ENCODE measurements around the gene C1QL3. TPM values are rescaled to one million over a fixed set of nuclear protein-coding genes. Genes with fewer than 3 reads are reported as not detected.

Gene C1QL3
- total RNA-seq, 1 donor from 2014 or later: 1.00 TPM

- H4K20me1 ChIP-seq (ENCODE audit: insufficient read depth, low read length): no peaks in the 10 kb centered on the region
- H3K4me3 ChIP-seq (ENCODE audit: insufficient read depth, low read depth, low read length): no peak overlapping the region
- H3K9me3 Mint-ChIP-seq (ENCODE audit: unreplicated experiment): no peaks in the 10 kb centered on the region
- H3K4me1 Mint-ChIP-seq (ENCODE audit: low read depth, unreplicated experiment): no peaks in the 10 kb centered on the region
- TF ChIP-seq EZH2 (IDR thresholded peaks at IDR 0.05; ENCODE audit: insufficient read depth, low read length) (no peak), CTCF (IDR thresholded peaks at IDR 0.05; ENCODE audit: insufficient read depth, low read depth, low read length) (no peak)
- H3K36me3 Mint-ChIP-seq (ENCODE audit: low read depth, unreplicated experiment): no peaks in the 10 kb centered on the region
- DNase-seq (ENCODE audit: low read depth) (no peak), FAIRE-seq (no peak)
- no peak overlapping the region for H3K27ac ChIP-seq (ENCODE audit: low read depth, low read length)
- no peak overlapping the region for H3K9ac ChIP-seq (ENCODE audit: low read length)
- H3K36me3 ChIP-seq (ENCODE audit: insufficient read depth, low read length): no peaks in the 10 kb centered on the region
- H3K4me2 ChIP-seq (ENCODE audit: low read length): no peak overlapping the region
- H3K9me3 ChIP-seq (ENCODE audit: insufficient read depth, low read depth, low read length): no peaks in the 10 kb centered on the region
- H3K27me3 ChIP-seq (ENCODE audit: insufficient read depth, low read length): no peaks in the 10 kb centered on the region
- H3K4me1 ChIP-seq (ENCODE audit: insufficient read depth, low read length): no peaks in the 10 kb centered on the region
- no peaks in the 10 kb centered on the region for H3K79me2 ChIP-seq (ENCODE audit: insufficient read depth, low read length)
- no peak overlapping the region for H3K4me3 Mint-ChIP-seq (ENCODE audit: unreplicated experiment)
- no peaks in the 10 kb centered on the region for H3K27me3 Mint-ChIP-seq (ENCODE audit: low read depth, unreplicated experiment)
- H3K27ac Mint-ChIP-seq (ENCODE audit: unreplicated experiment): no peak overlapping the region
- H2AFZ ChIP-seq (ENCODE audit: low read depth, low read length): no peak overlapping the region
Measured at GRCh38 chr10:16472828-16473227, 48.9 kb downstream of the C1QL3 start.

GRCh38 chr10:16470747-16471146 is 50.9 kb downstream of the C1QL3 start:
- Mint-ChIP-seq H3K4me3 (ENCODE audit: unreplicated experiment) (no peak overlapping the region), H3K27me3 (ENCODE audit: low read depth, unreplicated experiment) (no peaks in the 10 kb centered on the region), H3K27ac (ENCODE audit: unreplicated experiment) (no peak overlapping the region), H3K9me3 (ENCODE audit: unreplicated experiment) (no peaks in the 10 kb centered on the region), H3K36me3 (ENCODE audit: low read depth, unreplicated experiment) (no peaks in the 10 kb centered on the region), H3K4me1 (ENCODE audit: low read depth, unreplicated experiment) (no peaks in the 10 kb centered on the region)
- Histone ChIP-seq H3K27ac (ENCODE audit: low read depth, low read length) (no peak overlapping the region), H3K36me3 (ENCODE audit: insufficient read depth, low read length) (no peaks in the 10 kb centered on the region), H3K9me3 (ENCODE audit: insufficient read depth, low read depth, low read length) (no peaks in the 10 kb centered on the region), H3K27me3 (ENCODE audit: insufficient read depth, low read length) (no peaks in the 10 kb centered on the region), H3K4me3 (ENCODE audit: insufficient read depth, low read depth, low read length) (no peak overlapping the region), H3K9ac (ENCODE audit: low read length) (no peak overlapping the region), H4K20me1 (ENCODE audit: insufficient read depth, low read length) (no peaks in the 10 kb centered on the region), H3K4me1 (ENCODE audit: insufficient read depth, low read length) (no peaks in the 10 kb centered on the region), H2AFZ (ENCODE audit: low read depth, low read length) (no peak overlapping the region), H3K4me2 (ENCODE audit: low read length) (no peak overlapping the region), H3K79me2 (ENCODE audit: insufficient read depth, low read length) (no peaks in the 10 kb centered on the region)
- no peak for TF ChIP-seq EZH2 (IDR thresholded peaks at IDR 0.05; ENCODE audit: insufficient read depth, low read length)
- no peak for TF ChIP-seq CTCF (IDR thresholded peaks at IDR 0.05; ENCODE audit: insufficient read depth, low read depth, low read length)
- DNase-seq (ENCODE audit: low read depth): no peak
- FAIRE-seq: no peak

DNA sequence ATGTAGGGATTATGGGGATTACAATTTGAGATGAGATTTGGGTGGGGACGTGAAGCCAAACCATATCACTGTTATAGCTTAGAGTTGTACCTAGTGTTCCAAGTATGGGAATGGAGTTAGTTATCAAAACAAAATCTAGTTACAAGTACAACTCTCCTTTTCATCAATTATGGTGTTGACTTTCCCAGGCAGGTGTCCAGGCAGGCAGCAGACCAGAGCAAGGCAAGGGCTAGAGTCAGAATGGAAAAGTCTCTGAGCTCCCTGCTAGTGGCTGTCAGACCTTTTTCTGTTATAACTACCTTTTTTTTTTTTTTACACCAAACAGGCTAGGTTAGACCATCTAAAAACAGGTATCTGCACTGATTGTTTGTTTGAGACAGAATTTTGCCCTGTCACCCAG is 55.7 kb downstream of the C1QL3 start:
- H3K27ac Mint-ChIP-seq (ENCODE audit: unreplicated experiment): no peak overlapping the region
- FAIRE-seq: no peak
- H3K4me3 Mint-ChIP-seq (ENCODE audit: unreplicated experiment): no peak overlapping the region
- H3K9me3 ChIP-seq (ENCODE audit: insufficient read depth, low read depth, low read length): no peaks in the 10 kb centered on the region
- no peaks in the 10 kb centered on the region for H3K36me3 Mint-ChIP-seq (ENCODE audit: low read depth, unreplicated experiment)
- H3K9ac ChIP-seq (ENCODE audit: low read length): no peak overlapping the region
- no peak overlapping the region for H3K4me2 ChIP-seq (ENCODE audit: low read length)
- H3K4me1 ChIP-seq (ENCODE audit: insufficient read depth, low read length): no peaks in the 10 kb centered on the region
- no peak overlapping the region for H3K4me3 ChIP-seq (ENCODE audit: insufficient read depth, low read depth, low read length)
- peaks cover 4% of the 10 kb centered on the region for H3K9me3 Mint-ChIP-seq (ENCODE audit: unreplicated experiment)
- H3K27me3 Mint-ChIP-seq (ENCODE audit: low read depth, unreplicated experiment): no peaks in the 10 kb centered on the region
- no peaks in the 10 kb centered on the region for H3K79me2 ChIP-seq (ENCODE audit: insufficient read depth, low read length)
- H3K4me1 Mint-ChIP-seq (ENCODE audit: low read depth, unreplicated experiment): no peaks in the 10 kb centered on the region
- TF ChIP-seq EZH2 (IDR thresholded peaks at IDR 0.05; ENCODE audit: insufficient read depth, low read length) (no peak), CTCF (IDR thresholded peaks at IDR 0.05; ENCODE audit: insufficient read depth, low read depth, low read length) (no peak)
- no peaks in the 10 kb centered on the region for H3K27me3 ChIP-seq (ENCODE audit: insufficient read depth, low read length)
- H4K20me1 ChIP-seq (ENCODE audit: insufficient read depth, low read length): no peaks in the 10 kb centered on the region
- no peak overlapping the region for H3K27ac ChIP-seq (ENCODE audit: low read depth, low read length)
- H2AFZ ChIP-seq (ENCODE audit: low read depth, low read length): no peak overlapping the region
- DNase-seq (ENCODE audit: low read depth): no peak
- H3K36me3 ChIP-seq (ENCODE audit: insufficient read depth, low read length): no peaks in the 10 kb centered on the region

Other genes starting within 250 kb of the C1QL3 start
- 2.5 and 2.6 TPM in 2 replicates for gene PTER, start 84.9 kb downstream of the C1QL3 start, total RNA-seq